ENCODE data around the gene ELF3. TPM values are rescaled to one million over a fixed set of nuclear protein-coding genes. Genes with fewer than 3 reads are reported as not detected.

ELF3 gene
- 1.4 and 1.7 TPM in 2 replicates for total RNA-seq (2013; cell fraction: nucleolus; rRNA removed)
- total RNA-seq (2014; rRNA removed) (0.40 and 0.93 TPM in 2 replicates), total RNA-seq (2014; rRNA removed; fragmentation: Illumina TruSeq; extraction: Trizol) (0.58 and 0.97 TPM in 2 replicates), total RNA-seq (2021) (1.1 and 2.4 TPM in 2 replicates), polyA plus RNA-seq (2011; rRNA removed) (8.9 and 14.3 TPM in 2 replicates), polyA plus RNA-seq (2014; fragmentation: Illumina TruSeq; extraction: Trizol) (0.13 and 0.94 TPM in 2 replicates), polyA plus RNA-seq (2014; fragmentation: Nextera tagmentation; extraction: Ambion mirVana) (under 1 TPM in 1 of 2 experiments, not detected in 1; 0.07 TPM), polyA plus RNA-seq (2014; rRNA removed) (0.68 and 1.1 TPM in 2 replicates), polyA plus RNA-seq (2016; fragmentation: Nextera tagmentation; extraction: Ambion mirVana) (under 1 TPM; 0.12 to 0.39 TPM), polyA minus RNA-seq (2011; rRNA and poly(A)+ RNA removed) (13.1 and 27.0 TPM in 2 replicates), Bru-seq, nascent RNA (percentile 48 among the genes with signal in this experiment), BruChase-seq, experiment 1, labeled RNA remaining after a 6-hour chase (percentile 43 among the genes with signal in this experiment), BruChase-seq, experiment 2, labeled RNA remaining after a 2-hour chase (percentile 51 among the genes with signal in this experiment)
- polyA plus RNA-seq (2011; ENCODE audit: low read depth), result 0.22 TPM
- polyA plus RNA-seq (2011; cell fraction: cytosol; rRNA removed), result 19.5 and 23.0 TPM in 2 replicates
- 52.6 and 56.4 TPM in 2 replicates for polyA plus RNA-seq (2011; cell fraction: nucleus; rRNA removed)
- polyA plus RNA-seq (2012), result 0.22 and 0.52 TPM in 2 replicates
- polyA minus RNA-seq (2011; cell fraction: cytosol; rRNA and poly(A)+ RNA removed), result 5.7 and 9.1 TPM in 2 replicates
- polyA minus RNA-seq (2011; cell fraction: nucleus; rRNA and poly(A)+ RNA removed), result 17.2 and 27.5 TPM in 2 replicates
- long read RNA-seq, experiment 1, transcript ELF3-203 (9 exons, 3,179 nt), result major isoform, 28 of 31 reads
- long read RNA-seq, experiment 1, partial matches to known transcripts, result 1 of 31 reads
- long read RNA-seq, experiment 1, other reads (novel, unspliced or antisense), result 0 of 31 reads
- long read RNA-seq, experiment 2, transcript ELF3-203 (9 exons, 3,179 nt), result major isoform, 15 of 16 reads
- long read RNA-seq, experiment 2, partial matches to known transcripts, result 0 of 16 reads
- long read RNA-seq, experiment 2, other reads (novel, unspliced or antisense), result 1 of 16 reads

DNA sequence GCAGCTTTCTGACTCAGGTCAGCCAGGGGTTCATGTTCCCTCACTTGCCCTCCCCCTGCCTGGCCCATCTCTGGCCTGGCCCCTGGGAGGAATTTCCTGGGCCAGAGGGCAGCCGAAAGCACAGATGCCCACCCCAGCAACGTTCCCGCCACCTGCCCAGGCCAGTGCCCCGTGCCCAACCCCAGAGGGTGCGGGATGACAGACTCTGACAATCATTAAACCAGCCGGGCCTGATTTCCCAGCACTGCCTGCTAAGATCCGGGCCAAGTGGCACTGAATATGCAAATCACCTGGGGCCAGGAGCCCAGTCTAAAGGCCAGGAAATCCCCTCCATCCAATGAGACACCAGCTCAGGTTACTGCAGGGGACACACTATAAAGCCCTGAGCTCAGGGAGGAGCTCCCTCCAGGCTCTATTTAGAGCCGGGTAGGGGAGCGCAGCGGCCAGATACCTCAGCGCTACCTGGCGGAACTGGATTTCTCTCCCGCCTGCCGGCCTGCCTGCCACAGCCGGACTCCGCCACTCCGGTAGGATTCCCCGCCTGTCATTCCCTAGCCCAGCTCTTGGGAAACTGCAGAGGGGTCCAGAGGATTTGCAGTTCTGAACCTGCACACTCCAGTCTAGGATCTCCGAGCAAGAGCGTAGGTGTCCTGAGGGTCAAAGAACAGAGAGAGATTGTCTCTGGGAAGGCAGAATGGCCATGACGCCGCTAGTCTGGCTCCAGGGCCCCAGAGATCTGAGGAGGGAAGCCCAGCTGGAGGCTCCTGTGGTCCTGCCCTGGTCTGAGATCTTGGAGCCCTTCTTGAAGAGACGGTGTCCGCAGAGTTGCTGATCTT, at the start of gene ELF3:
TSS of gene ELF3 (plus strand) at position 408 of the 836 bp plus-strand sequence. CDS start 550 bp downstream, outside the sequence.
- POLR2A ChIA-PET, result interaction anchor here (0.5 to 1.6 kb wide), 6 partner anchors 24 to 149 kb away, joined by 3 to 8 read pairs (median 5); partner anchors contain the start of gene TIMM17A
- Histone ChIP-seq H4K20me1 (ENCODE audit: control insufficient read depth, insufficient read depth) (no peaks in the 10 kb centered on the region), H3K9ac (ENCODE audit: control insufficient read depth, insufficient read depth, low read length) (peak within 1 kb of the TSS; percentile 52), H3K4me3 (0 out of 2 replicates have a peak within 1 kb of the TSS, but pooled peaks have one; percentile 28), H3K4me1 (ENCODE audit: control insufficient read depth, insufficient read depth, low read length) (peaks cover 11% of the 10 kb centered on the region), H3K9me3 (replicated peaks; ENCODE audit: control insufficient read depth, insufficient read depth, low read length) (no peaks in the 10 kb centered on the region), H3K4me2 (ENCODE audit: control insufficient read depth, insufficient read depth) (peak within 1 kb of the TSS; percentile 75), H3K79me2 (ENCODE audit: control insufficient read depth, insufficient read depth, low read length) (no peaks in the 10 kb centered on the region), H3K27me3 (replicated peaks in 1 of 2; ENCODE audit: control insufficient read depth in 2 of 2, insufficient read depth in 2 of 2, low read length in 1 of 2) (no peaks in the 10 kb centered on the region), H3K27ac (ENCODE audit: control insufficient read depth, insufficient read depth) (no peak within 1 kb of the TSS), H3K36me3 (ENCODE audit: control insufficient read depth in 2 of 2, insufficient read depth in 2 of 2, low read length in 1 of 2) (no peaks in the 10 kb centered on the region; a peak in 1 of 4 replicates), H2AFZ (ENCODE audit: control insufficient read depth, low read depth, low read length) (peak within 1 kb of the TSS; percentile 68)
- CTCF ChIA-PET, result interaction anchor here (0.6 to 6.9 kb wide), 20 partner anchors 10 to 1851 kb away, joined by 3 to 171 read pairs (median 4); no protein-coding TSS in a partner anchor
- BruUV-seq (replicated peaks), result TSS peak; percentile 61
- DNase-seq (ENCODE audit: low read depth, low spot score) (peak; percentile 60), FAIRE-seq (no peak), ATAC-seq (peak; percentile 95)
- intact Hi-C loops (cut with micrococcal nuclease; ENCODE audit: unreplicated experiment), result no loop called here
- WGBS (ENCODE audit: insufficient coverage, insufficient replicate concordance, low lambda C conversion rate, missing lambda C conversion rate), result 40% methylated on average over 24 of the region's 24 CpGs
- RAD21 ChIA-PET (ENCODE audit: unreplicated experiment), result interaction anchor here (0.5 to 6.3 kb wide), 22 partner anchors 11 to 181 kb away, joined by 3 to 76 read pairs (median 4); partner anchors contain the start of genes PTPN7 and RNPEP
- SMC1A ChIA-PET (ENCODE audit: uncharacterized antibody, unreplicated experiment), result interaction anchor here (0.7 to 4.8 kb wide), 21 partner anchors 10 to 181 kb away, joined by 3 to 67 read pairs (median 4); partner anchors contain the start of gene PTPN7
- in situ Hi-C loops (cut with MboI), result loop anchor here (5.0 kb wide), 1 partner anchor 112 kb away; the partner anchor contains the start of gene GPR37L1
- peak; percentile 19 for TF ChIP-seq RELA (IDR thresholded peaks at IDR 0.05; ENCODE audit: borderline replicate concordance, partially characterized antibody)
- no peak for TF ChIP-seq RAD51 (IDR thresholded peaks at IDR 0.05)
- TF ChIP-seq, protein P1, sequence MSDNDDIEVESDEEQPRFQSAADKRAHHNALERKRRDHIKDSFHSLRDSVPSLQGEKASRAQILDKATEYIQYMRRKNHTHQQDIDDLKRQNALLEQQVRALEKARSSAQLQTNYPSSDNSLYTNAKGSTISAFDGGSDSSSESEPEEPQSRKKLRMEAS (IDR thresholded peaks at IDR 0.05; ENCODE audit: low read depth, low read length), result no peak
- no peak for TF ChIP-seq TCF3 (IDR thresholded peaks at IDR 0.05; ENCODE audit: borderline replicate concordance, insufficient read depth, low read depth, low read length)
- TF ChIP-seq, protein P2, sequence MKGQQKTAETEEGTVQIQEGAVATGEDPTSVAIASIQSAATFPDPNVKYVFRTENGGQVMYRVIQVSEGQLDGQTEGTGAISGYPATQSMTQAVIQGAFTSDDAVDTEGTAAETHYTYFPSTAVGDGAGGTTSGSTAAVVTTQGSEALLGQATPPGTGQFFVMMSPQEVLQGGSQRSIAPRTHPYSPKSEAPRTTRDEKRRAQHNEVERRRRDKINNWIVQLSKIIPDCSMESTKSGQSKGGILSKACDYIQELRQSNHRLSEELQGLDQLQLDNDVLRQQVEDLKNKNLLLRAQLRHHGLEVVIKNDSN (IDR thresholded peaks at IDR 0.05; ENCODE audit: borderline replicate concordance, extremely low read length, insufficient read depth, low read depth, low read length), result no peak
- no peak for TF ChIP-seq SRF (IDR thresholded peaks at IDR 0.05; ENCODE audit: low read depth in 2 of 2, low read length in 2 of 2)
- TF ChIP-seq ZSCAN29 (IDR thresholded peaks at IDR 0.05), result no peak
- TF ChIP-seq EZH2 (IDR thresholded peaks at IDR 0.05; ENCODE audit: borderline replicate concordance, control insufficient read depth, low read depth, low read length), result no peak
- no peak for TF ChIP-seq NFXL1 (IDR thresholded peaks at IDR 0.05; ENCODE audit: borderline replicate concordance)
- no peak for TF ChIP-seq ATF7 (IDR thresholded peaks at IDR 0.05; ENCODE audit: low read depth)
- TF ChIP-seq RBBP5 (conservative IDR thresholded peaks at IDR 0.05), result no peak
- no peak for TF ChIP-seq PAX5 (IDR thresholded peaks at IDR 0.05; ENCODE audit: borderline replicate concordance, low read depth, low read length)
- 0 out of 2 replicates have a peak, but pooled peaks have one; percentile 18 for TF ChIP-seq NFYB (IDR thresholded peaks at IDR 0.05; ENCODE audit: insufficient read depth, low read depth, low read length)
- TF ChIP-seq, protein P3, sequence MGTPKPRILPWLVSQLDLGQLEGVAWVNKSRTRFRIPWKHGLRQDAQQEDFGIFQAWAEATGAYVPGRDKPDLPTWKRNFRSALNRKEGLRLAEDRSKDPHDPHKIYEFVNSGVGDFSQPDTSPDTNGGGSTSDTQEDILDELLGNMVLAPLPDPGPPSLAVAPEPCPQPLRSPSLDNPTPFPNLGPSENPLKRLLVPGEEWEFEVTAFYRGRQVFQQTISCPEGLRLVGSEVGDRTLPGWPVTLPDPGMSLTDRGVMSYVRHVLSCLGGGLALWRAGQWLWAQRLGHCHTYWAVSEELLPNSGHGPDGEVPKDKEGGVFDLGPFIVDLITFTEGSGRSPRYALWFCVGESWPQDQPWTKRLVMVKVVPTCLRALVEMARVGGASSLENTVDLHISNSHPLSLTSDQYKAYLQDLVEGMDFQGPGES (IDR thresholded peaks at IDR 0.05), result no peak
